ENCODE data around the gene RXRA. TPM values are rescaled to one million over a fixed set of nuclear protein-coding genes. Genes with fewer than 3 reads are reported as not detected.

Gene RXRA
- total RNA-seq: 18.5 and 62.3 TPM in 2 replicates

DNA sequence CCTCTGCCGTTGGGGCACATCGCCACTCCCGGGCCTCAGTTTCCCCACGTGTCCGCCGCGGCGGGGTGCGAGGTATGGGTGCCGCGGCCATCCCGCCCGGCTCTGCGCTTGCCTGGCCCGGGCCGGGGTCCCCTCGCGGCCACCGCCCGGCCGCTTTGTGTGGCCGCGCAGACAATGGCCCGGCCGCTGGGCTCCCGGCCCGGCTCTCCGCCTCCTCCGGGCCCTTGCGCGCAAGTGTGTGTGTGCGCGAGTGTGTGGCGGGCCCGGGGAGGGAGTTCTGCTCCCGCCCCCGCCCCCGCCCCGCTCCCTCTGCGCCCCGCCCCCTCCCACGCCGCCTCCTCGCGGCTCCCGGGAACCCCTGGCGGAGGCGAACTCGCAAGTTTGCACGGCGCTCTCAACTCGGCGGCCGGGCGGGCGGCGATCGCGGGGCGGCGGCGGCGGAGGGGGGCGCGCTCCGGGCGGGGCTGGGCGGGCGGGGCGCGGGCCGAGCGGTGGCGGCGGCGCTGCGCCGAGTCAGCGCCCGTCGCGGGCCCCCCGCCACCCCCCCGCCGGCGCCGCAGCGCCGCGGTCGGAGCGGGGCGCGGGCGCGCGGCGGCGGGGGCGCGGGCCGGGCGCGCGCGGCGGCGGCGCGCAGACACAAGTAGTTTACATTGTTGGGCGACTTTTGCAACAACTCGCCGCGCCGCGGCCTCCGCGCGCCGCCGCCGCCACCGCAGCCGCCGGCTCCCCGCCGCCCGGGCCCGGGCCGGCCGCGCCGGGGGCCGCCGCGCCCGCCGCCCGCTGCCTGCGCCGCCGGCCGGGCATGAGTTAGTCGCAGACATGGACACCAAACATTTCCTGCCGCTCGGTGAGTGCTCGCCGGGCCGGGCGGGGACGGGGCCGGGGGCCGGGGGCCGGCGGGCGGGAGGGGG, at the start of gene RXRA:
TSS of gene RXRA (plus strand) at position 643 of the 911 bp plus-strand sequence. CDS start at position 820, 177 bp downstream.

Other genes starting within 250 kb of the RXRA start
- gene WDR5, start 190.4 kb upstream of the RXRA start, total RNA-seq: 21.2 and 33.5 TPM in 2 replicates
- gene RNU6ATAC, start 161.9 kb upstream of the RXRA start, total RNA-seq: not detected in 2 replicates